Mesenchymal stem cell (in vitro differentiated cells and primary cell): ENCODE results near the gene CDH12.

Experiments used
- DNase-seq: peaks from one replicate; pipeline ENCODE4 v3.0.0-alpha.2; 2013
- H2AFZ ChIP-seq: one replicate; pipeline ENCODE4 v1.6.1; 2013; ENCODE audit warnings: low read depth, mild to moderate bottlenecking, control low read depth, inconsistent platforms, low read length, moderate library complexity
- H2AK5ac ChIP-seq: 2 replicates; pipeline ENCODE4 v1.6.1; 2013; ENCODE audit warnings: low read length, moderate library complexity, mild to moderate bottlenecking, inconsistent platforms; ENCODE audit not compliant: severe bottlenecking
- H2BK120ac ChIP-seq: one replicate; pipeline ENCODE4 v1.6.1; 2013; ENCODE audit warnings: low read depth, mild to moderate bottlenecking, inconsistent platforms, low read length, moderate library complexity
- H2BK12ac ChIP-seq, 2 experiments: one replicate each; pipeline ENCODE4 v1.6.1; 2013; ENCODE audit warnings: inconsistent platforms in 2 of 2, low read length in 2 of 2, mild to moderate bottlenecking in 2 of 2, moderate library complexity in 2 of 2, control low read depth in 1 of 2
- H2BK15ac ChIP-seq: one replicate; pipeline ENCODE4 v1.6.1; 2013; ENCODE audit warnings: mild to moderate bottlenecking, low read depth, inconsistent platforms; ENCODE audit not compliant: poor library complexity, severe bottlenecking
- H2BK5ac ChIP-seq: 2 replicates; pipeline ENCODE4 v1.6.1; 2013; ENCODE audit warnings: low read depth, mild to moderate bottlenecking, low read length, control low read depth, inconsistent platforms; ENCODE audit not compliant: poor library complexity, severe bottlenecking
- H3K14ac ChIP-seq, 2 experiments: one replicate each; pipeline ENCODE4 v1.6.1; 2013; ENCODE audit warnings: inconsistent platforms in 2 of 2, low read length in 2 of 2, control low read depth in 1 of 2, mild to moderate bottlenecking in 1 of 2, moderate library complexity in 1 of 2
- H3K18ac ChIP-seq, 2 experiments: one replicate each; pipeline ENCODE4 v1.6.1; 2013; ENCODE audit warnings: inconsistent platforms in 2 of 2, low read length in 2 of 2, control low read depth in 1 of 2, low read depth in 1 of 2, mild to moderate bottlenecking in 1 of 2
- H3K23ac ChIP-seq, 2 experiments: one replicate each; pipeline ENCODE4 v1.6.1; 2013; ENCODE audit warnings: inconsistent platforms in 2 of 2, low read length in 2 of 2, mild to moderate bottlenecking in 2 of 2, moderate library complexity in 2 of 2, control low read depth in 1 of 2
- H3K27ac ChIP-seq: 2 replicates; pipeline ENCODE4 v1.5.1; 2013; ENCODE audit warnings: mild to moderate bottlenecking, moderate library complexity, low read length, control low read depth, inconsistent platforms; ENCODE audit not compliant: poor library complexity, severe bottlenecking
- H3K27me3 ChIP-seq, 2 experiments: 2 replicates each; pipeline versions ENCODE4 v1.6.1 to v1.7.0; 2013; ENCODE audit warnings: low read length in 2 of 2, mild to moderate bottlenecking in 2 of 2, moderate library complexity in 2 of 2, control low read depth in 1 of 2, inconsistent platforms in 1 of 2; ENCODE audit not compliant: control insufficient read depth in 1 of 2, insufficient read depth in 1 of 2
- H3K36me3 ChIP-seq, 2 experiments: 2 replicates each; pipeline versions ENCODE4 v1.6.1 to v1.7.0; 2013; ENCODE audit warnings: low read length in 2 of 2, control low read depth in 1 of 2, inconsistent platforms in 1 of 2, low read depth in 1 of 2, mild to moderate bottlenecking in 1 of 2; ENCODE audit not compliant: insufficient read depth in 2 of 2, control insufficient read depth in 1 of 2
- H3K4ac ChIP-seq, 2 experiments: one replicate each; pipeline ENCODE4 v1.6.1; 2013; ENCODE audit warnings: inconsistent platforms in 2 of 2, low read length in 2 of 2, mild to moderate bottlenecking in 2 of 2, moderate library complexity in 2 of 2, control low read depth in 1 of 2, low read depth in 1 of 2
- H3K4me1 ChIP-seq: 2 replicates; pipeline ENCODE4 v1.6.1; 2013; ENCODE audit warnings: low read depth, low read length, control low read depth; ENCODE audit not compliant: control insufficient read depth, insufficient read depth
- H3K4me2 ChIP-seq: 2 replicates; pipeline ENCODE4 v1.6.1; 2013; ENCODE audit warnings: low read length, mild to moderate bottlenecking, inconsistent platforms; ENCODE audit not compliant: poor library complexity, severe bottlenecking
- H3K4me3 ChIP-seq, 2 experiments: 2 replicates each; pipeline versions ENCODE4 v1.5.1 to v1.7.0; 2013; ENCODE audit warnings: low read length in 2 of 2, mild to moderate bottlenecking in 2 of 2, control low read depth in 1 of 2, low read depth in 1 of 2; ENCODE audit not compliant: insufficient read depth in 1 of 2
- H3K79me1 ChIP-seq: replicated peaks from 2 replicates; pipeline ENCODE4 v1.6.1; 2013; ENCODE audit warnings: mild to moderate bottlenecking, control low read depth, low read length, inconsistent platforms; ENCODE audit not compliant: poor library complexity, severe bottlenecking
- H3K9ac ChIP-seq: 2 replicates; pipeline ENCODE4 v1.7.0; 2013; ENCODE audit warnings: mild to moderate bottlenecking, low read length, moderate library complexity
- H3K9me3 ChIP-seq: 2 replicates; pipeline ENCODE4 v1.7.0; 2013; ENCODE audit warnings: mild to moderate bottlenecking, low read length; ENCODE audit not compliant: control insufficient read depth
- H4K8ac ChIP-seq: one replicate; pipeline ENCODE4 v1.6.1; 2013; ENCODE audit warnings: inconsistent platforms, mild to moderate bottlenecking, low read length, moderate library complexity
- H4K91ac ChIP-seq: one replicate; pipeline ENCODE4 v1.6.1; 2013; ENCODE audit warnings: mild to moderate bottlenecking, low read length, inconsistent platforms
- WGBS: methylation state at CpG from one replicate; pipeline ENCODE4 v1.1.7; 2013; ENCODE audit warnings: mixed read lengths; 5-methylcytosine and 5-hydroxymethylcytosine counted together

The CDH12 gene

GRCh38 chr5:22057012-22057411 lies 796.1 kb downstream of the CDH12 start:
- Histone ChIP-seq H3K4me2 (no peak overlapping the region), H2BK5ac (no peak overlapping the region), H2BK120ac (no peak overlapping the region), H4K8ac (no peak overlapping the region), H3K4ac (no peak overlapping the region), H2AK5ac (no peak overlapping the region), H2AFZ (no peak overlapping the region), H4K91ac (no peak overlapping the region), H2BK15ac (no peak overlapping the region), H3K36me3 (no peaks in the 10 kb centered on the region), H3K4me3 (no peak overlapping the region), H3K9ac (no peak overlapping the region), H3K27ac (no peak overlapping the region), H3K23ac (no peak overlapping the region), H3K18ac (no peak overlapping the region), H3K79me1 (no peaks in the 10 kb centered on the region), H3K4me1 (no peaks in the 10 kb centered on the region), H3K14ac (no peak overlapping the region), H2BK12ac (no peak overlapping the region), H3K9me3 (no peaks in the 10 kb centered on the region), H3K27me3 (no peaks in the 10 kb centered on the region)
- no peak for DNase-seq

- no peak overlapping the region for H4K8ac ChIP-seq
- no peak overlapping the region for H3K23ac ChIP-seq
- no peaks in the 10 kb centered on the region for H3K4me1 ChIP-seq
- no peak overlapping the region for H3K27ac ChIP-seq
- no peak overlapping the region for H3K9ac ChIP-seq
- no peaks in the 10 kb centered on the region for H3K36me3 ChIP-seq
- H2AK5ac ChIP-seq: no peak overlapping the region
- no peak overlapping the region for H3K4ac ChIP-seq
- no peak for DNase-seq
- H2BK12ac ChIP-seq: no peak overlapping the region
- no peak overlapping the region for H4K91ac ChIP-seq
- H3K4me2 ChIP-seq: no peak overlapping the region
- H3K4me3 ChIP-seq: no peak overlapping the region
- no peak overlapping the region for H3K14ac ChIP-seq
- H2BK15ac ChIP-seq: no peak overlapping the region
- no peak overlapping the region for H2BK120ac ChIP-seq
- H2BK5ac ChIP-seq: no peak overlapping the region
- no peaks in the 10 kb centered on the region for H3K9me3 ChIP-seq
- no peak overlapping the region for H3K18ac ChIP-seq
- H2AFZ ChIP-seq: no peak overlapping the region
- H3K27me3 ChIP-seq: no peaks in the 10 kb centered on the region
- 100% methylated on average over 2 of the region's 4 CpGs for WGBS
- H3K79me1 ChIP-seq: no peaks in the 10 kb centered on the region
Measured at GRCh38 chr5:22056601-22057000, 796.5 kb downstream of the CDH12 start.

GRCh38 chr5:22053195-22053594 lies 799.9 kb downstream of the CDH12 start:
- no peak overlapping the region for H2AK5ac ChIP-seq
- no peak overlapping the region for H4K8ac ChIP-seq
- H2BK12ac ChIP-seq: no peak overlapping the region
- no peak overlapping the region for H3K4me2 ChIP-seq
- H4K91ac ChIP-seq: no peak overlapping the region
- H2BK15ac ChIP-seq: no peak overlapping the region
- H3K9me3 ChIP-seq: no peaks in the 10 kb centered on the region
- no peak overlapping the region for H2AFZ ChIP-seq
- H3K36me3 ChIP-seq: no peaks in the 10 kb centered on the region
- no peak overlapping the region for H2BK5ac ChIP-seq
- no peak overlapping the region for H2BK120ac ChIP-seq
- no peak overlapping the region for H3K9ac ChIP-seq
- H3K4me1 ChIP-seq: no peaks in the 10 kb centered on the region
- H3K27me3 ChIP-seq: no peaks in the 10 kb centered on the region
- H3K79me1 ChIP-seq: no peaks in the 10 kb centered on the region
- no peak overlapping the region for H3K4me3 ChIP-seq
- no peak overlapping the region for H3K4ac ChIP-seq
- no peak for DNase-seq
- H3K27ac ChIP-seq: no peak overlapping the region
- H3K18ac ChIP-seq: no peak overlapping the region
- no peak overlapping the region for H3K14ac ChIP-seq
- H3K23ac ChIP-seq: no peak overlapping the region
- WGBS: 90% methylated on average over 2 of the region's 2 CpGs

- WGBS: no CpG with 5 or more reads among the region's 1 CpG
- no peak for DNase-seq
Measured at GRCh38 chr5:22051881-22052280, 801.3 kb downstream of the CDH12 start.

More at GRCh38 chr5:22051881-22052280, 801.3 kb downstream of the CDH12 start:
- Histone ChIP-seq H3K23ac (no peak overlapping the region), H3K4ac (no peak overlapping the region), H2BK12ac (no peak overlapping the region), H2BK5ac (no peak overlapping the region), H4K8ac (no peak overlapping the region), H3K27ac (no peak overlapping the region), H3K79me1 (no peaks in the 10 kb centered on the region), H3K4me3 (no peak overlapping the region), H3K9me3 (no peaks in the 10 kb centered on the region), H2AFZ (no peak overlapping the region), H3K4me1 (no peaks in the 10 kb centered on the region), H2BK120ac (no peak overlapping the region), H3K4me2 (no peak overlapping the region), H4K91ac (no peak overlapping the region), H3K18ac (no peak overlapping the region), H3K14ac (no peak overlapping the region), H3K27me3 (no peaks in the 10 kb centered on the region), H2AK5ac (no peak overlapping the region), H2BK15ac (no peak overlapping the region), H3K36me3 (no peaks in the 10 kb centered on the region), H3K9ac (no peak overlapping the region)
